Brain microvascular endothelial cell (primary cell): ENCODE results near the gene PRDM9.
A peak's percentile ranks its signal among the peaks of the same experiment; 100 is the strongest.

Experiments
- DNase-seq: peaks from one replicate; pipeline ENCODE4 v3.0.0-alpha.2; 2020
- H3K27ac ChIP-seq: fragments of 250-450 bp; sonication (Bioruptor Pico); 2 replicates; pipeline ENCODE4 v1.5.1; 2020; ENCODE audit warnings: mild to moderate bottlenecking, moderate library complexity
- H3K27me3 ChIP-seq: fragments of 250-450 bp; sonication (Bioruptor Pico); replicated peaks from 2 replicates; pipeline ENCODE4 v1.5.1; 2020; ENCODE audit warnings: mild to moderate bottlenecking
- H3K36me3 ChIP-seq: fragments of 250-450 bp; sonication (Bioruptor Pico); replicated peaks from 2 replicates; pipeline ENCODE4 v1.5.1; 2020; ENCODE audit warnings: mild to moderate bottlenecking
- H3K4me3 ChIP-seq: 2 replicates; pipeline ENCODE4 v1.5.1; 2011; ENCODE audit warnings: low read depth, mild to moderate bottlenecking, control low read depth, low read length, moderate library complexity
- CTCF ChIP-seq: IDR thresholded peaks from 2 replicates; pipeline ENCODE4 v1.5.1; 2011; ENCODE audit warnings: low read depth, mild to moderate bottlenecking, moderate library complexity, low read length, control low read depth, inconsistent platforms; ENCODE audit errors: missing control alignments
- in situ Hi-C: cut with HindIII; loops from 2 replicates; pipeline ENCODE4 v1.10.0; 2017; ENCODE audit warnings: low sequenced_read_pairs, low pct_ligation_motif_present

The PRDM9 gene

GRCh38 chr5:23507278-23507685 lies at the start of gene PRDM9:
Gene PRDM9 (plus strand): TSS chr5:23507609. CDS start chr5:23509034, 1,425 bp downstream.
- Histone ChIP-seq H3K4me3 (no peak within 1 kb of the TSS), H3K36me3 (no peaks in the 10 kb centered on the region), H3K27ac (no peak within 1 kb of the TSS), H3K27me3 (no peaks in the 10 kb centered on the region)
- DNase-seq = no peak
- TF ChIP-seq CTCF = no peak
- in situ Hi-C loops = no loop called here

DNA sequence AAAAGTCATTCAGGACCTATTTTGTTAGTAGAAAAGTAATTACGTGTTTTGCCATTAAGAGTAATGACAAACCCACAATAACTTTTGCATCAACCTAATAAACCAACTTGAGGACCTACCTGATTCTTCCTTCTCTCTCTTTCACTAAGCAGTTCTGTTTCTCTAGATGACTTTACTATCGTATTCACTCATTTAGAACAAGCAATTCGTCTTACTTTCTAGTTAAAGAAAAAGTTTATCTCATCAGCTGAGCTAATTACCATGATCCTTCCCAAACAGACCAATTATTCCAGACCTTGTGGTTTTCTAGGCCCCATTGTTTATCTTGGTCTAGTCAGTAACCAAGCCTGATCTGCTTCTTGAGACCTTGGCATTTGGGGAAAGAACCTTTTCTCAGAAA lies 49.6 kb upstream of the PRDM9 start:
- TF ChIP-seq CTCF = no peak
- no peak overlapping the region for H3K27ac ChIP-seq
- in situ Hi-C loops = no loop called here
- no peak for DNase-seq
- no peaks in the 10 kb centered on the region for H3K27me3 ChIP-seq
- no peak overlapping the region for H3K4me3 ChIP-seq
- H3K36me3 ChIP-seq = no peaks in the 10 kb centered on the region

DNA sequence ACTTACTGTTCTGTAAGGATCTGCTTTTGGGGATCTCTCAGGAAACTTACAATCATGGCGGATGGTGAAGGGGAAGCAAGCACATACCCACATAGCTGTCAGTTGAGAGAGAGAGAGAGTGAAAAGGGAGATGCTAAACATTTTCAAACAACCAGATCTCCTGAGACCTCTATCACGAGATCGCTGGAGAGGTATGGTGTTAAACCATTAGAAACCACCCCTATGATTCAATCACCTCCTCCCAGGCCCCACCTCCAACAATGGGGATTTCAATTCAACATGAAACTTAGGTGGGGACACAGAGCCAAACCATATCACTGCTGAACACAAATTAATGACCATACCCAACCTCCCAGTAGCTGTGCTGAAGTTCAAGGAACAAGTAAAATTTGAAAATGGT lies 48.2 kb upstream of the PRDM9 start:
- Histone ChIP-seq H3K36me3 (no peaks in the 10 kb centered on the region), H3K27me3 (no peaks in the 10 kb centered on the region), H3K4me3 (no peak overlapping the region), H3K27ac (no peak overlapping the region)
- no peak for TF ChIP-seq CTCF
- in situ Hi-C loops = no loop called here
- no peak for DNase-seq

DNA sequence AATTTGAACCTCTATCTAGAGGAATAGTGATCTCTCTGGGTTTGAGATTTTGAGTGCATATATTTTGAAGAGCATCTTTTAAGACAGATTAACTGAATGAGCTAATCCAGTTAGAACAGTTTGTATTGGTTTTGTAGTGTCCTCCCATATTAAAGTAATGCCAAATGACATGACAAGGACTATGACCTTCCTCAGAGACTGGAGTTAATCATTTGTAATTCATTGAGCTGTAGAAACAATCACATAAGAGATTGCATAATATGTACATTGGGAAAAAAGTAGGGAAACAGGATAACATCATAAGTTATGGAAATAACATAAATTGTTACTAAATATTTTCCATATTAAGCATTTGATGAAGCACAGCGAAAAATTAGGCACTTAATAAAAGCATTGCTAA lies 45.8 kb upstream of the PRDM9 start:
- no peak overlapping the region for H3K4me3 ChIP-seq
- in situ Hi-C loops = no loop called here

DNA sequence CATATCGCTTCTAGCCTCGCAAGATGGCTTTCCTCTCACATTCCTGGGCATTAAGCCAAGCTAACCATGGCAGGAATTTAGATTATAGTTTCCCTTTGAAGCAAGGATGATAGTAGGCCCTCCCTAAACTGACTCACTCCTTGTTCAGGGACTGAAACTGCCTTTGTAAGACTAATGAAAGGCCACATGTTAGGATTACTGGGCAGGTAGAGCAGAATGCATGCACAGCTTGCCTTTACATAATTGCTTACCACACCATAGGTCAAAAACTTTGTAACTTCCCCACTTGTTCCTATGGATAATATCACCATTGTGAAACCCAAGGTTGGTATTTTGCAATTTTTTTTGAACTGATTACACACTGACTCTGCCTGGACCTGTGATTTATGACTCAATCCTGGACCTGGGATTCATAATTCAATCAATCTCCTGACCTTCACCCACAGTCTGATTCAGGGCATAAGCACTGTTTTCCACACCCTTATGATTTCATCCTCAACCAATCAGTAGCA lies 41.0 kb upstream of the PRDM9 start:
- in situ Hi-C loops = no loop called here
- Histone ChIP-seq H3K27me3 (no peaks in the 10 kb centered on the region), H3K36me3 (no peaks in the 10 kb centered on the region), H3K4me3 (no peak overlapping the region), H3K27ac (no peak overlapping the region)
- DNase-seq = peak; percentile 24
- no peak for TF ChIP-seq CTCF

More for the DNA sequence above, 45.8 kb upstream of the PRDM9 start:
- DNase-seq = no peak
- Histone ChIP-seq H3K27ac (no peak overlapping the region), H3K27me3 (no peaks in the 10 kb centered on the region), H3K36me3 (no peaks in the 10 kb centered on the region)
- no peak for TF ChIP-seq CTCF

- no peaks in the 10 kb centered on the region for H3K27me3 ChIP-seq
- DNase-seq = no peak
- in situ Hi-C loops = no loop called here
- no peak for TF ChIP-seq CTCF
- no peak overlapping the region for H3K27ac ChIP-seq
- no peaks in the 10 kb centered on the region for H3K36me3 ChIP-seq
- no peak overlapping the region for H3K4me3 ChIP-seq
Measured at GRCh38 chr5:23468658-23469057, 38.8 kb upstream of the PRDM9 start.
